Fibroblast of skin of right quadriceps (primary cell): Measurements from ENCODE around the gene NSMF.
"Not testable (repeated sequence)": the region's sequence is repeated elsewhere in the genome, so short reads cannot be mapped to it uniquely, and the experiment has no call there.

Experiments
- DNase-seq: peaks from one replicate; pipeline ENCODE4 v3.0.0-alpha.2; 2013

NSMF gene

DNA sequence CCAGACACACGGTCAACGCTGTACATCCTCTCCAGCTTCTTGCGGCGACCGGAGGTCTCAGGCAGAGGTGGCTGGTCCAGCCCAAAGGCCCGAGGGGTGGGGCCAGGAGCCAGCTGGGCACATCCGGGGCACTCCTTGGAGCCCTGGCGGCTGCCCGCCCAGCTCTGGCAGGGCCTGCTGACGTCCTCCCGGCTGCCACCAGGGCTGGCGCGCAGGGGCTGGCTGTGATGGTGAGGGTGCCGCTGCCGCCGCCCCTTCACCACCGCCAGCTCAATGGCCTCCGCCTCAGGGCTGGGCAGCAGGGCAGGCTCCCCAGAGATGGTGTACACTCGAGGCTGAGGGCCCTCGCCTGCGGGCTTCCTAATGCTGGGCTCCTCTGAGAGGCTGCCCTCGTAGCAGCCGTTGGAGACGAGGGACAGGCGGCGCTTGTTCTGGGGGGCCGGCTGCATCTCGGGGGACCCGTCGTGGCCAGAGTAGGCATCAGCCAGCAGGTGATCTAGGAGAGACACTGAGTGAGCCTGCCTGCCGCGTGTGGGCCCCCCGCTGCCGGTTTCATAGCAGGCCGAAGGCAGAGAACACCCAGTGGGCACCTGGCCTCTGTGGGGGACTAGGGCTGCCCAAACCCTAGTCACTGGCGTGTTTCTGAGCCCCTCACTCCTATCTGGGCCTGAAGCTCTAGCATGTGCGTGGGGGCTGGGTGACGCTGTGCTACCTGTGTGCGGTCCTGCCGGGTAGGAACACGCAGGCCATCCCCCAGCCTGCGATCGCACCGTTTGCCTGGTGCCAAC, 1.5 kb downstream of the NSMF start:
- no peak for DNase-seq

DNA sequence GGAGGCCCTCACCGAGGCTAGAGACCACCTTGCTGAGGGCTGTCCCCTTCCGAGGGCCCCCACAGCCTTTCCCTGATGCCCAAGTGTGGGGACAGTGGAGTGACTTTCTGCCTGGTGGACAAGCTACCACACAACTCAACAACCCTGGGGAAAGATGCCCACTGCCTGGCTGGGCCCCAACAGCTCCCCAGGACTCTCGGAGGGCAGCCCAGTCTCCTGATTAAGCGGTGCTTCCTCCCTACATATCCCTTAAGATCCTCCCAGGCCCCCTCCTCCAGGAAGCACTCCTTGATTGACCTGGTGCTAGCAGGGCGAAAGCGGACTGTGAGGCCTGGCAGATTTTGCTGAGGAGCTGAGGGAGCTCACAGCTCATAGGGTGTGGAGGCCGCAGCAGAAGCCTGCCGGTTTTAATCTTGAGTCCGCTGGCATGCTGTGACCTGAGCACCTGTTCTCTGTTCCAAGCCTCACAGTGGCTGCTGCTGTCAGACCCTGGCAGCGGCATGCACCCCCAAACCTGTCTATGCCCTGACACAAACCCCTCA, 2.2 kb downstream of the NSMF start:
- DNase-seq = no peak

DNA sequence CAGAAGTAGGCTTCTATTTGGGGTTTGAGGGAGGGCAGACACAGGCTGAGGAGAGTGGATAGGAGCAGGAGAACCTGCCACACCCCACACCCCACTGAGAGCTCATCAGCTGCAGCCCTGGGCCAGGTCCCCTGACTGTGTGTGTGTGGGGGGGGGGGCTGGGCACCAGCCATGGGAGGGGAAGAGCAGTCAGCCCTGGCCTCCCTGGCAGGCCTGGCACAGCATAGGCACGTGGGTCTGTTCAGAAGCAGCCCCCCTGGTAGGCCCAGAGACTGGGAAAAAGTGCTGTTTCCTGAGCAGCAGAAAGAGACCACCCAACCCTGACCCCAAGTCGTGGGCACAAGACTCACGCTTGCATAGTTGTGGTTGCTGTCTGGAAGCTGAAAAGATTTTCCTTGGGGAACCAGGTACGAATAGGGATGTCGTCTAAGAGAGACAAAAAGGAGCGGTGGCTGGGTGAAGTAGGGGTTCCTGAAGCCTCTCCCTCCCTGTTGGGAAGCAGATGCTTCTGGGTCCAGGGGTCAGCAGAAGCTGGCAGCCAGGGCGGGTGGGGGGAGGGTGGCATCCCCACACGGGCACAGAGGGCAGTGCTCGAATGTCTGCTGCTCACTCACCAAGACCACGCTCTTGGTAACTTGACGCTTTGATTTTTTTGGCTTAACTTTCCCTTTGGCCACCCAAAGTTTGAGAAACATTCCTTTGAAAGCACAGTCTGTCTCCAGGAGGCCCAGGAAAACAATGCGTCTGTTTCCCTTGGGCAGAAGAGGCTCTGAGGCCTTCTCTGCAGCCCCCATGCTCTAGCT, 2.9 kb downstream of the NSMF start:
- peak; percentile 24 for DNase-seq

DNA sequence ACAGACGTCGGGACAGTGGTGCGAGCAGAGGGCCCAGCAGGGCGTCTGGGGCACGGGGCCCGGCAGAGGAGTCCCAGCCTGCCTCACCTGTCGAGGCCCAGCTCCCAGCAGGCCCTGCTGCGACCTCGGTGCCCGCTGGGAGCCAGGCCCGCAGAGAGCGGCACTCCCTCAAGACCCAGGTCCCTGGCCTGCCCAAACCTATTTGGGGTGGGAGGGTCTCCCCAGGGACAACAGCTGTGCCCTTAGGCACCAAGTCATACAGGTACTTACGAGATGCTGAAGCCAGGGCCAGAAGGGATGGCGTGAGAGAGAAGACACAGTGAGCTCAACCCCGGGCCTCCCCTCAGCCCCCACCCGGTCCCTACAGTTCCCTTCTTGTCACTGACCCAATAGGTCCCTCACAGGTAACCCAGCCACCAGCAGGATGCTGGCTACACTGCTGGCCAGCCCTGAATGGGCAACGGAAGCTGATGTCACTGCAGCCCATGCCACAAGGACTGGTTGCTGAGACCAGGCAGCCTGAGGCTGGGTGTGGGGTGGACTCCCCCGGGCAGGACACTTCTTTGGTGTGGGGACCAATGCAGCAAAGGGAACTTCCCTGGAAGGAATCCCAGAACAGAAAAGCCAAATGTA, 3.7 kb downstream of the NSMF start:
- DNase-seq = no peak

DNA sequence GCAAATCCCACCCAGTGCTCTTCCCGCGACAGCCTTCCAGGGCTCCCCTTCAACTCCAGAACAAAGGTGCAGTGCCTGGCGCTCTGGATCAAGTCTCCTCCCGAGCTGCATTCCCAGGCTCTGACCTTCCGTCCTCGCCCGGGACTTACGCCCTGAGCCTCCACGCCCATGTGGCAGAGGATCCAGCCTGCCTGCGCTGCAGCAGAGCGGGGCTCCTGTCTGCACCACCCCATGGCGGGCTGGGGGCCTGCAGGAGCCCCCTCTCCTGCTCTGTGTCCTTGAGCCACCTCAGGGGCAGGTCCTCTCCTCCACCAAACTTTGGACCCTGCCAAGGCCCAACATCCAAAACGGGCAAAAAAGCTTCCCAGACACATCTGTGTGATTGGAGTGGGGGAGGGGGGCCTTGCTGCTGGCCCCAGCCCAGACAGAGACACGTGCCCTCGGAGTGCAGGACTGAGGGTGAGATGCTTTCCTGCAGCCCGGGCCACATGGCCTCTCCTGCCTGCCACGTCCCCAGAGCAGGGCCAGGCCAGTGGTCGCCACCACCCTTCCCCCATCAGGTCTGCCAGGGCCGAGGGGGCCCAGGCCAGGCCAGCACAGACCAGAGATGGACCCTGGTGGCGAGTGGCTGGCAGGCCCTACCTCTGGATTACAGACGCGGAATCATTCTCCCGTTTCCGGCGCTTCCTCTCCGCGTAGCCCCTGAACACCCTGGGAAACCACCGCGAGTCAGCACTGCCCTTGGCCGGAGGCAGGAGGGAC, 4.4 kb downstream of the NSMF start:
- DNase-seq = no peak

DNA sequence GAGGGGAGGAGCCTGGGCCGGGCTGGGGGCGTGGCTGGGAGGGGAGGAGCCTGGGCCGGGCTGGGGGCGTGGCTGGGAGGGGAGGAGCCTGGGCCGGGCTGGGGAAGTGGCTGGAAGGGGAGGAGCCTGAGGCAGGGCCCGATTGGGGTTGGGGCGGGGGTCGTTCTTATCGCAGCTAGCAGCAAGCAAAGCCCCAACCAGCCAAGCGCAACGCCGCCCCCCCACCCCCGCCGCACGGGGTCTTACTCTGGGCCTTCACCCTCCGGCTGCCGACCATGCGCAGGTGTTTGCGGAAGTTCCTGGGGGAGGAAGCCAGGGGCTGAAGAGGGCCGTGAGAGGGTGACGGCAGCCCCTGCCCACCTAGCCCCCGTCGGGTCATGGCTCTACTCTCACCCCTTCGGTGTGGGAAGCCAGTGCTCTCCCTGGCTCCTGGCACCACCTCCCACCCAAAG, 5.0 kb downstream of the NSMF start:
- peak; percentile 22 for DNase-seq

DNA sequence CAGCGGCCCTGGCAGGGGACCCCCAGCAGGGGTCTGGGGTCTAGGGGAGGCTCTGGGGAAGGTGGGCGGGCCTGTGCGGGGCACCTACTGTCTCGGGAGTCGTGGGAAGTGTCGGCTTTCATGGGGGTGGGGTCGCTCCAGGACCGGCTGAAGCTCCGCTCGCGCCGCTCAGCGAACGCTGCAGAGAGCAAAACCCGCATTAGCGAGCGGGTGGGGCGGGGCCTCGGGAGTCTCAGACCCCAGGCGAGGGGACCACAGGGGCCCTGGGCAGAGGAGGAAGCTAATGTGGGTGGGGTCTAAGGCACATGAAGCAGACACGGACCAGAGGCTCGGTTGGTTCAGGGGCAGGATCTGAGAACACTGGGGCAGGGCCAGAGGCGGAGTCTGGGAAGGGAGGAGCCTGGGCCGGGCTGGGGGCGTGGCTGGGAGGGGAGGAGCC, 5.5 kb downstream of the NSMF start:
- peak; percentile 80 for DNase-seq

DNA sequence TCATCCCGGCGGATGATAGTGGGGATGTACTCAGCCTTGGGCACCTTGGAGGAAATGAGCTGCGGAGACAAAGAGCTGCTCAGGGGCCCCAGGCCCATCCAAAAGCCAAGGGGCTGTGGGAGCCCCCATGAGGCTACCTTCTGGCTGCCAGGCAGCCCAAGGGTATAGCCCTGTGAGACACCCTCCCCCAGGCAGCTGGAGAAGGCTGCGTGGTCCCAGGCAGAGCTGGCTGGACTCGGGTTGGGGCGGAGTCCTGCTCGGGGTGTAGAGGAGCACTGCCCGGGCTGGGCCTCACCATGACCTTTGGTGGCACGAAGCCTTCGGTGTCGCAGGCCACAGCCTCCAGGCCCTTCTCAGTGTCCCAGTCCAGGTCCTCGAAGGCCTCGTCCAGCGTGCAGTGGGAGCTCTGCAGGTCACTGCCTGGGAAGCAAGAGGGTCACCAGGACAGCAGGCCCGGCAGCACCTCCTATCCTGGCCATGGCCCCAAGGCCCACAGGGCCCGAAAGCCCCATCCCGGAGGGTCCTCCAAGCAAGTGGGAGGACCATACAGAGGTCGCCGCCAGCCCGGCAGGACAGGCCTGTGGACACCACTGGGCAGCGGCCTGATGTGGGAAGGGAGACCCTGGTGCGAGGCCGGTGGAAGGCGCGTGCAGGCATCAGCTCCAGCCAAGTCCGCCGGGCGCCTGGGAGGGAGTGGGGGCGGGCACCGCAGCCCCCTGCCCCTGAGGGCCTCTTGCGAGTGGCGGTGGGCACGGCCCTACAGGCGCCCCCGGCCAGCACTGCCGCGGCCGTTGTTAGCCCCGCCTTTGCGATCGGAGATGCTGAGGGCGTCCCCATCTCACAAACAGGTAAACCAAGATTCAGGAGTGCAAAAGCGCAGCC, 6.1 kb downstream of the NSMF start:
- no peak for DNase-seq

DNA sequence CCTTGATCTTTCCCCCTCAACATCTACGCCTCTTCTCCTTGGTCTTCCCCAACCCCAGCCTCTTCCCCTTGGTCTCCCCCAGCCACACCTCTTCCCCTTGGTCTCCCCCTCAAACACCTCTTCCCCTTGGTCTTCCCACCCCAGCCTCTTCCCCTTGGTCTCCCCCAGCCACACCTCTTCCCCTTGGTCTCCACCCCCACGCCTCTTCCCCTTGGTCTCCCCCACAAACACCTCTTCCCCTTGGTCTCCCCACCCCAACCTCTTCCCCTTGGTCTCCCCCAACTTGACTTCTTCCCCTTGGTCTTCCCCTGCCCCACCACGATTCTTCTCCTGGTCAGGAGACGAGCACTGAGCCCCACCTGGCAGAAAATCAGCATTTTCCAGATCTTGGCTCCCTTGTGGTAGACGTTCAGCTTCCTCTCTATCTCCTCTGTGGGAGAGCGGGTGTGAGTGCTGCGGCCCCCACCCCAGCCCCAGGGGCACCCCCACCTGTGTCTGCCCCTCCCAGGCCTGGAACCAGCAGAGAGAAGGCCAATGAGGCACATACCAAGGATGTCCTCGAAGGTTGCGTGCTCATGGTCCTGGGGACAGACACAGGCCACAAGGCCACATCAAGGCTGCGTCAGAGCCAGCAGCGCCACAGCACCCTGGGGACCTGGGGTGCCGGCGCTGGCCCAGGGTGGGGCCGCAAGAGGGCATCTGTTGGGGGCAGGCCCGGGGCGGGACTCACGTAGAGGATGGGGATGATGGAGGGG, 7.0 kb downstream of the NSMF start:
- DNase-seq = no peak

DNA sequence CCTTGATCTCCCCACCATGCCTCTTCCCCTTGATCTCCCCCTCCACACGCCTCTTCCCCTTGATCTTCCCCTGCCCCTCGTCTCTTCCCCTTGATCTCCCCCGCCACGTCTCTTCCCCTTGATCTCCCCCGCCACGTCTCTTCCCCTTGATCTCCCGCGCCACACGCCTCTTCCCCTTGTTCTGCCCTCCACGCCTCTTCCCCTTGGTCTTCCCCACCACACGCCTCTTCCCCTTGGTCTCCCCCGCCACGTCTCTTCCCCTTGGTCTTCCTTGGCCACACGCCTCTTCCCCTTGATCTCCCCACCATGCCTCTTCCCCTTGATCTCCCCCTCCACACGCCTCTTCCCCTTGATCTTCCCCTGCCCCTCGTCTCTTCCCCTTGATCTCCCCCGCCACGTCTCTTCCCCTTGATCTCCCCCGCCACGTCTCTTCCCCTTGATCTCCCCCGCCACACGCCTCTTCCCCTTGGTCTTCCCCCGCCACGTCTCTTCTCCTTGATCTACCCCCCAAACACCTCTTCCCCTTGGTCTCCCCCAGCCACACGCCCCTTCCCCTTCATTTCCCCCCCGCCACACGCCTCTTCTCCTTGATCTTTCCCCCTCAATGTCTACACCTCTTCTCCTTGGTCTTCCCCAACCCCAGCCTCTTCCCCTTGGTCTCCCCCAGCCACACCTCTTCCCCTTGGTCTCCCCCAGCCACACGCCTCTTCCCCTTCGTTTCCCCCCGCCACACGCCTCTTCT, 7.7 kb downstream of the NSMF start:
- DNase-seq = not testable (repeated sequence)

DNA sequence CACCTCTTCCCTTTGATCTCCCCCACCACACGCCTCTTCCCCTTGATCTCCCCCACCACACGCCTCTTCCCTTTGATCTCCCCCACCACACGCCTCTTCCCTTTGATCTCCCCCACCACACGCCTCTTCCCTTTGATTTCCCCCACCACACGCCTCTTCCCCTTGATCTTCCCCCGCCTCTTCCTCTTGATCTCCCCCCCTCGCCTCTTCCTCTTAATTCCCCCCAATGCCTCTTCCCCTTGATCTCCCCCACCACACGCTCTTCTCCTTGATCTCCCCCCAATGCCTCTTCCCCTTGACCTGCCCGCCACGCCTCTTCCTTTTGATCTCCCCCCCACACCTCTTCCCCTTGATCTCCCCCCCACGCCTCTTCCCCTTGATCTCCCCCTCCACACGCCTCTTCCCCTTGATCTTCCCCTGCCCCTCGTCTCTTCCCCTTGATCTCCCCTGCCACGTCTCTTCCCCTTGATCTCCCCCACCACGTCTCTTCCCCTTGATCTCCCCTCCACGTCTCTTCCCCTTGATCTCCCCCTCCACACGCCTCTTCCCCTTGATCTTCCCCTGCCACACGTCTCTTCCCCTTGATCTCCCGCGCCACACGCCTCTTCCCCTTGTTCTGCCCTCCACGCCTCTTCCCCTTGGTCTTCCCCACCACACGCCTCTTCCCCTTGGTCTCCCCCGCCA, 8.5 kb downstream of the NSMF start:
- not testable (repeated sequence) for DNase-seq

DNA sequence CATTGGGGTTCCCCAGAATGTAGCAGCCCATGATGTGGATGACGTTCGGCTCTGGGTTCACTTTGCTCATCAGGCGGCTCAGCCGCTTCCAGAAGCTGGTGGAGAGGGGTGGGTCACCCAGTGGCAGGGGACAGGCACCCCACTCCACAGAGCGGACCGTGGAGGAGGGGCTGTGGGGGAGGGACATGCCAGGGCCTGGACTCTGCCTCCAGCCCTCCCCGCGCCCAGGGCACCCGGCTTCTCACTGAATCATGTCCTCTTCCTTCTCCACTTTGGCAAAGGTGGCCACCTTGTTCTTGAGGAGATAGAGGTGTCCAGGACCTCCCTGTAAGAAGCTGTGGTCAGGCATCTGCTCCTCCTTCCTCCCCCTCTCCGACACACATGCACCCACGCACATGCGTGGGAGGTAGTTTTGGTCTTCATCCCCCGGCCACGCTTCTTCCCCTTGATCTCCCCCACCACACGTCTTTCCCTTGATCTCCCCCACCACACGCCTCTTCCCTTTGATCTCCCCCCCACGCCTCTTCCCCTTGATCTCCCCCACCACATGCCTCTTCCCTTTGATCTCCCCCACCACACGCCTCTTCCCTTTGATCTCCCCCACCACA, 9.1 kb downstream of the NSMF start:
- no peak for DNase-seq

DNA sequence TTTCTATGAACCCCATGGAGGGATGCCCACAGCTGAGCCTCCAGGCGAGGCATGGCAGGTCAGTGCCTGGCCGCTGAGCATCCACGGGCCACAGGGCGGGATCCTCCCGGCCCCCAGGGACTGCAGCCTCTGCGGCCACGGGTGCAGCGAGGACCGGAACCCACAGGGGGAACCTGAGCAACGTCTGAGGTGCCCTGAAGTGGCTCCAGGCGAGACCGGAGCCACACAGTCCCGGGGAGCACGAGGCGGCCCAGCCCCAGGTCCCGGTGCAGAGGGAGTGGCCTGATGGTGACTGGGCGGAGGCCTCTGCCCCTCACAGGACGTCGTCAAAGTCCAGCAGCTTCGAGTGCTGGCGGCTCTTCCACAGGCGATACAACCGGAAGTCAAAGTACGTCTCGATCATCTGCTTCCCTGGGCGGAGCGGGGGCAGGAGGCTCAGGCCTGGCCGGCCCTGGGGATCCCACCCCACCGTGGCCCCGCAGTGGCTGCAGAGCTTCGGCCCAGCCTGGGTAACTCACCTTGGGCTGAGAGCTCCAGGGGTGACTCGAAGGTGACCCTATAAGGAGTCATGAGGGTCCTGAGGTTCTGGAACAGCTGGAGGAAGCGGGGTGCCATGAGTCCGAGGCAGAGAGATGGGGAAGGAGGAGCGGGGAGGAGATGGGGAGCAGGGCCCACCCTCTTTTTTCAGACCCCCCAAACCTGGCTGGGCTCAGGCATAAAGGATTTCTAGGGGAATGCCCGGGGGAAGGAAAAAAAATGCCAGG, 9.9 kb downstream of the NSMF start:
- no peak for DNase-seq

DNA sequence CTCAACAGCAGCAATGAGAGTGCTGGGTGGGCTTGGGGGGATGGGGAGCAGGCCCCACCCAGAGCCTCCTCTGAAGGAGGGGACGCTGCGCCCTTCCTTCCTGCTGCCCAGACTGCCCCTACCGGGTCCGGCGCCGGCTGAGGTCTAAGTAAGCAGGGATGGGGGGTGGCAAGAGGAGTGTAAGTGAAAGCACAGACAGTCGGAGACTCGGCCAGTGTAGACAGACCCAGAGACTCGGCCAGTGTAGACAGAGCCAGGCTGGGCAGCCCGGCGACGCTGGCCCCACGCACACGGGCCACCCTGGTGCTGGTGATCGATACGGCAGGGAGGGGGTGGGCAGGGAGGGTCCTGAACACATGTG, 10.6 kb downstream of the NSMF start:
- DNase-seq = no peak

DNA sequence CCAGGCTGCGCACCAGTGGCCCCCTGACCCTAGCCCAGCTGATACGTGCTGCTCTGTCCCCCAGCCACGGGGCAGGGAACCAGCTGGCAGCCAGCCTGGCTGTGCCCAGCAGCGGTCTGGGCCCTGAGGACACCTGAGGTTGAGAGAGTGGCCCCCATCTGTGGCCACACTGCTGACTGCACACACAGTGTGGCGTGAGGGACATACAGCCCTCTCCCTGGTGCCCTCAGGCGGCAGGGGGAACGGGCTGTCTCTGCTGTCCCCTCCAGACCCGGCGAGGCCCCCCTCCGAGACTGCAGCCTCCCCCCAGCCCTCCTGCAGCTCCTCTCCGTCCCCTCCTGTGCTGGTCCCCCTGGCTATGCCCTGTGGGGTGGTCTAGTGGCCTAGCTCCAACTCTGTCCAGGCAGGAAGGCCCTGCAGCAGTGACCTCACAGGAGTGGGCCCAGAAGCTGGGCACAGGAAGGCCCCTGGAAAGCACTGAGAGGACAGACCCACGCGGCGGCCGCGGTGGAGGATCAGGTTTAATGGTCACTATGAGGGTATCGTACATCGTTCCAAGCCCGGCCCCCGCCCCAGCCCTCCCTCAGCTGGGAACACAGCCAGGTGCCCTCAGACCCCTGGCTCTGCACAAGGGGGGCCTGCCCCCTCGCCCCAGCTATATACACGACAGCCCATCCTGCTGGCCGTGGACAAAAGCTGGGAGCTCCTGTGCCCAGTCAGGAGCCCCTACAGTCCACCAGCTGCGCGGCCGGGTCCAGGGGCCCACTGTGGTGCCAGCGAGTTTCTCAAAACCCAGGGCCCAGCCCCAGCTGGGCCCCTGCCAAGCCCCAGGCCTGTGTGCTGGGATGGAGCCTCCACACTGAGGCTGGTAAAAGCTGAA, 11.2 kb downstream of the NSMF start:
- no peak for DNase-seq

DNA sequence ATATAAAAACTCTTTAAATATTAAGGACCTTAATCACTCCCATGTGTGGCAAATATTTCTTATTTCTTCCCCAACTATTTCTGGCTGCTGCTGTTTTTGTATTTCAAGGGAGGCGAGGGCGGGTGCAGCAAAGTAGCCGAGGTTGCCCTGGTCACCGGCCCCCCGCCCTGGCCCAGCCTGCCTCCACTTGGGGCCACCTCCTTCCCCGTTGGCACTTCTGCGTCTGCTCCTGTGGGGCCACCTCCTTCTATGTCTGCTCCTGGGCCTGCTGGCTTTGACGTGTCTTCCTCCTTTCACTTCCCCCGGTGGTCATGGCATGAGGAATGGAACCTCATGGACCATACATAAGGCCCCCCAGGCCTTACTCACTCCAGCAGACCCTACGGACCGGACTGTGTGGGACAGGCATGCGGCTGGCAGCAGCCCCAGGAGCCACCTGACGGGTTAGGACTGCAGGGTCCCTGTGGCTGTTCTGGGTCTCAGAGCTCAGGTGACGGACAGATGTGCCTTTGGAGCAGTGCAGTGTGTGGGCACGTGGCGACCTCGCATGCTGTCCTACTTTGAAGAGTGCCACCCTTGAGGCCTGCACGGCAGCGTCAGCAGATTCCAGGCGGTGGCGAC, 12.2 kb downstream of the NSMF start:
- peak; percentile 25 for DNase-seq
